Stimulated activated CD8-positive, alpha-beta memory T cell treated with anti-CD3 and anti-CD28 coated beads, Interleukin-15, amount 100 ng/mL, for 48 hours (primary cell): ENCODE data around the gene TRAF2.

Experiments
- DNase-seq, 2 donors: peaks; one replicate each; pipeline ENCODE4 v3.0.0-alpha.2; 2020; ENCODE audit warnings: low read depth in 2 of 2

TRAF2 gene

DNA sequence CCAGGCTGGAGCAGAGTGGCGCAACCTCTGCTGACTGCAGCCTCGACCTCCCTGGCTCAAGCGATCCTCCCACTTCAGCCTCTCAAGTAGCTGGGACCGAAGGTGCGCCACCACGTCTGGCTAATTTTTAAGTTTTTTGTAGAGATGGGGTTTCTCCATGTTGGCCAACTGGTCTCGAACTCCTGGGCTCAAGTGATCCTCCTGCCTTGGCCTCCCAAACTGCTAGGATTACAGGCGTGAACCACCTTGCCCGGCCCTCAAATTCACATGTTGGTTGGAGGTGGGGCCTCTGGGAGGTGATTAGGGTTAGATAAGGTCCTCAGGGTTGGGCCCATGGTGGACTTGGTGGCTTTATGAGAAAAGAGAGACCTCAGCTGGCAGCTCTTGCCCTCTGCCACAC, 75.8 kb downstream of the TRAF2 start:
- DNase-seq, result no peak

DNA sequence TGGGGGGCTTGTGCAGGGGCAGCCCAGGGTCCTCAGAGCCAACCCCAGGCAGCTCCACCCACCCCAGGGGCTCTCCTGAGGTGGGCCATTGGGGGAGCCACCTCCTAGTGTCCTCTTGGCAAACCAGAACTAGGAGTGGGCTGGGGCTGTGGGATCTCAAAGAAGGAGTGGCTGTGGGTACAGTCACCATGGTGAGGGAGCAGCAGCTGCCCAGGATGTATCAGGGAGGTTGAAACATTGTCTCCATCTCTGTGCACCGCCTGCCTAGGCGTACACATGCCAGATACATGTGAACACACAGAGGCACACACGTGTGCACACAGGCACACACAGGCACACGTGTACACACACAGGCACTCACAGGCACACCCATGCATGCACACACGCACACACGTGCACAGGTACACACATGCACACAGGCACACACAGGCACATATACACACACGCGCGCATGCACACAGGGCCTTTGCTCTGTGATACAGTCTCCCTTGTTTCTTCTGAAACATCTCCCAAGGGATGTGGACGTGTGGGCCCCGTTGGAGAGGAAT, 76.5 kb downstream of the TRAF2 start:
- DNase-seq, result no peak

DNA sequence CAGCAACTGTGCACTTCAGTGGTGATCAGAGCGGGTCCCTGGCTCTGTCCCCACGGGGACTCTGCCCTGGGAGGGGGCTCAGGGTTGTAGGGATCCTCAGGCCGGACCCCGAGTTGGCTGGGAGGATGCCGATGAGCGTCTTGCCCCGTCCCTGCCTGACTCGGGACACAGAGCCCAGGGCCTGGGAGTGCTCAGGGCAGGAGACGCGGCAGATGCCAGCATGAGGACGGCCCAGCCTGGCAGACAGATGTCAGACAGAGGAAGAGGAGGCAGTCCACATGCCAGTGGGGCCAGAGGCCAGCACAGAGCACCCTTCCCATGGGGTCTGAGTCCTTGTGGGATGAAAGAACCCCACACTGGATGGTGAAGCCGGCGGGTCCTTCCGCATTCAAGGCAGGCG, 77.0 kb downstream of the TRAF2 start:
- no peak for DNase-seq

DNA sequence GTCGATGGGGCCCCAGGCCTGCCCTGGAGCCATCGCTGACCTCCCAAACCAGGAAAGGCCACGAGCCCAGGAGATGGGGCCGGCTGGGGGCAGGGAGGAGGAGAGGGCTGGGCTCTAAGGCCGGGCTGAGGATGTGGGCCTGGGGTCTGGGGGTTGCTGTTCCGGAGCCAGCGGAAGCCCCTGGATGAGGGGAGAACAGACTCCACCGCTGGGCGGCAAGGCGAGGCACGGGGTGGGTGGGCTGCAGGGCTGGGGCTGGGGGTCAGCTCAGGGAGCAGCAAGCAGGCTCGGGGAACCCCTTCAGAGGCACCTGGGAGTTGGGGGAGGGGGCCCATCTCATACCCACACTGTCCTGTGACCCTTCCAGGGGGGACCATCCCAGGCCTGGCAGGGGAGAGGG, 77.4 kb downstream of the TRAF2 start:
- no peak for DNase-seq

DNA sequence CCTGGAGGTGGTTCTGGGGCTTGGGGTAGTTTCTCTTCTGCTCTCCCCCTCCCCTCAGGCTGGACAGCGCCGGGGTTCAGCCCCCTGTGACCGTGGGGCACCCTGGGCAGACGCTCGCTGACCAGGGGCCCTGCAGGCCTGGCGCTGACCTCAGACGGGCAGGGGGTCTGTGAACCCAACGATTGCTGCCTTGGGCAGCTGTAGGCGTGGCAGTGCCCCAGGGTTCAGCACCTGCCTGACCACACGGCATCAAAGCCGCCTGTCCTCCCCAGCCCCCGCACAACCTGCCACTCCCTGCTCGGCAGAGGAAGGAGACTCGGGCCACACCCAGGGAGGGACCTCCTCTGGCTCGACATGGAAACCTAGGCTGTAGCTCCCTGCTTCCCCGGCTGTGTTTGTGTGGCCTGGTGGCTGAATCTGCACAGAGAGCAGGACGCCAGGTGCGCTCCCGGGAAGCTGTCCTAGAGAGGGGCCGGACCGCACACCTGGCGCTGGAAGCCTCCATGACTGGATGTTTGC, 77.9 kb downstream of the TRAF2 start:
- no peak for DNase-seq

DNA sequence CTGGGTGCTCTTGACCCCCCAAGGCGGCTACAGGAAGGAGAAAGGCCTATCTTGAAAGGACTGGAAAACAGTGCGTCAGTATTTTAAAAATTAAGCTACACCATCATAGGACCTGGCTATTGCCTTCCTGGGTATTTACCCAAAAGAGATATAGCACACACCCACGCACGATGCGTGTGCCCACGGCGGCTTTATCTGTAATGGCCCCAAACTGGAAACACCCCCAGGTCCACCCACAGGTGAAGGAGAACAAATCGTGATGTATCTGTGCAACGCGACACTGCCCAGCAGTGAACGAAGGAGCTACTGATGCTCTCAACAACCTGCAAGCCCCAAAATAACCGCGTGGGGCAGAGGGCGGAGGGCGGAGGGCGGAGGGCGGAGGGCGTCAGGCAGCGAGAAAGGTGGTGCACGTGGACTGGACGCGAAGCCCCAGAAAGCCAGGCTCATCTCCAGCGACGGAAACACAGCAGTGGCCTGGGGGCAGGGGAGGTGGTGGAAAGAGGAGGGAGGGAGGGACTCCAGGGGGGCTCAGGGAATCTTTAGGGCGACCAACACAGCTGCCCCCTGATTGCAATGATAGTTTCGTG, 78.6 kb downstream of the TRAF2 start:
- DNase-seq, result no peak

DNA sequence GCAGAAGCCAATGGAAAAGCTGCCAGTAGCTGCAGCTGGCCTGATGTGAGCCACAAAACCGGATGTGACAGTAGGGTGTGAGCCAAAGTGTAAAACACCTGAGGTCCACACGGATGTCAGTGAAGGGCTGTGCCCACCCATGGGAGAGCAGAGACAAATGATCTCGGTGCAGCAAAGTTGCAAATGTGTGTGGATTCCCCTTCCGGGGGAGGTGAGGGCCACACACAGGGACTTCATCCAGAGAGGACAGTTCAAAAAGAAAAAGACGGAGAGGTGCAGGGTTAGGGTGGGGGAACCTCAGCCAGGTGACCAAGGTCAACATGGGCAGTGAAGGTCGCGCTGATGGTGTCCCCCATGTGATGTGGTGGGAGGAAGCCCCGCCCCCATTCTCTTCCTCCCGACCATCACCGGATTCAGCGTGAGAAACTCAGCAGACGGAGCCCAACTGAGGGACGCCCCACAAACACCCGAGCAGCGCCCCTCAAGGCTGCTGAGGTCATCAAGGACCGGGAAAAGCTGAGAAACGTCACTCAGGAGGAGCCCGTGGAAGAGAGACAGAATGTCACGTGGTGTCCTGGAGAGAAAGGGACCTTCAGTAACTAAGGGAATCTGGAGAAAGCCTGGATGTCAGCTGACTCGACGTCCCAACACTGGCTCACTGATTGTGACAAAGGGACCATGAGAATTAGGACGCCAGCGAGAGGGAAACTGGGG, 79.6 kb downstream of the TRAF2 start:
- DNase-seq, result no peak

DNA sequence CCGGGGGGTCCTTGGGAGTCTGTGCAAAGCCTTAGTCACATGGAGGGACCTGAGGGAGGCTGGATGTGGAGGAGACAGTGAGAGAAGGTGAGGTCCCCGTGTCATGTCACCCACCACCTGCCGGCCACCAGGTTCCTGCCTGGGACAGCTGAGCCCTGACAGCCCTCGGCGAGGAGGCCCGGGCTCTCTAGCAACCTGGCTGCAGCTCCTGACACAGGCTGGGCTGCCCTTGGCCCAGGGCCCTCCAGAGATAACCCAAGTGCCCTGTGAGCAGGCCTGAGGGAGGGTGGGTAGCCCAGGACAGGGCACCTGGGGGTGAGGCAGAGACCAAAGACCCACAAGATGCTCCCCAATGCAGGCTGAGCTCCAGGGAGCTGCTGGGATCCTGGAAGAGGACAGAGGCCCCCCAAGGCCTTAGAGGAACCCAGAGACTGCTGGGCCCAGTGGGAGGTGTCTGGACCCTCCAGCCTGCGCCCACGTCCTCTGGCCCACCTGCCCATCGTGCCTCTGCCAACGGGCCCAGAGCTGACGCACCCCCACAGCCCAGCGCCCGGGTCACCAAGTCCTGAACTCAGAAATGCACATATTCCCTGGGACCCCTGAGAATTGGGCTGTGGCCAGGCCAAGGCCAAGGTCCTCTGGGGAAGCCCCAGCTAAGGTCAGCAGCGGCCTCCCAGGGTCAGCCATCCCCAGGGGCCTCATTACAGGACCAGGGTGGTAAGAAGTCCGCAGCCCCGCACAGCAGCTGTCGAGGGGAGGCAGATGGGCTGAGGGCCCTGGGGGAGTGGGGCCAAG, 82.2 kb downstream of the TRAF2 start:
- DNase-seq, result no peak

DNA sequence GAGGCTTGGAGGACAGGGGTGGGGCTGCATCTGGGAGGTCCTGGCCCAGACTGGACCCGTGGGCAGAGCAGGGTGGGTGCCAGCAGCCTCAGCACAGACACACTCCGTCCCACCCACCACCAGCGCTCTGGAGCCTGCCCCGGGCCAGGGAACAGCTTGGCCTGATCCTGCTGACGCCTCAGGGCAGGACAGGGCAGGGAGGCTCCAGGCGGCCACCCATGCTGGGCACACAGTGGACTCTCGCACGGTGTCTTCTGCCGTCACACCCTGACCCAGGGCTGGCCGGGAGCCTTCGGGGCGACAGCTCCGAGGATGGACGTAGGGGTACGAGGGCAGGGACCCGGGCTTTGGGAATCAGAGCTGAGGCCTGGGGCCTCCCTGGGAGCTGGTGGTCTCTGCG, 82.8 kb downstream of the TRAF2 start:
- no peak for DNase-seq

DNA sequence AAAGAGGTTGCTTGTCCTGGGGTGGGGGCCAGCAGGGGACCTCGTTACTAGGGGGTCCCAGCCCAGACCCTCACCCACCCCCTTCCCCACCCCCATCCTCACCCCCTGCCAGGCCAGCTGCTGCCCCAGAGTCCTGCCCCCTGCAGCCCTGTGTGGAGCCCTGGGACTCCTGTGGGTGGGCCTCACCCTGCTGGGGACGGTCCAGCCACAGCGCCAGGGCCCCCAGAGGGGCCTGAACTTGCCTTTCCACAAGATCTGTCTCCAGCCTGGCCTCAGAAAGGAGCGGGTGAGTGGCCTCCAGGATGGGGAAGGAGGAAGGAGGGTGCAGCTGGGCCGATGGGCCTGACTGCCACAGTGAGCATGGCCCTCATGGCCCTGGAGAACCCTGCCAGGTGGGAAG, 83.5 kb downstream of the TRAF2 start:
- no peak for DNase-seq

DNA sequence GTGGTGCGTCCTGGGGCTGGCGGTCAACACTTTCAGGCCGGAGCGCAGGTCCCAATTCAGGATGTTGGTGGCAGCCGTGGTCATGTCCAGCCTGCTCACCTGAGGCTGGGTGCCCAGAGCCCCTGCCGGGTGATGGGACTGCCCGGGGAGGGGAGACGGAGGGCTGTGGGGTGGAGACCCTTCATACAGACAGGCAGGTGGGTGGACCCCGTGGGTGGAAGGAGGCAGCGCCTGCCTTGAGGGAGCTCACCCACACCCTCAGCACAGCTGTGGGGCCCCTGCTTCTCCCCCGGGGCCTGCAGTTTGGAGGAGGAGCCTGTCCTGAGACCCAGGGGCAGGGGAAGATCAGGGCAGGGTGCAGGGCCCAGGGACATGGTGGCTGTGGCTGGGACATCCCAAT, 84.0 kb downstream of the TRAF2 start:
- no peak for DNase-seq

DNA sequence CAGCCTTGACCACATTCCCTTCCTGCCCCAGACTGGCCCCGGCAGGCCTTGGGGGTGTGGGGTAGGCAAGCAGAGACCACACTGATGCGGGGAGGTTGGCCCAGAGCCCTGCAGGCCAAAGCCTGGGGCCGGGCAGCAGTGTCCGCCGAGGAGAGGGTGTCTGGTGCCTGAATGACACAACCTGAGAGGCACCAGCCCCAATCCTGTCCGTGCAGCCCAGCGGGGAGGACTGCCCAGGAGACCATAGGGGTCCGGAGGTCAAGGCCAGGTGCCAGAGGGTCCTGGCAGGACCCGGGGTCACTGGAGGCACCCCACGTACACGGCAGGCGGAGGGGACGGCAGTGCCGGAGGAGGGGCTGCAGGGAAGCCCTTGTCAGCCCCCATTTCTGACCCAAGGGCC, 85.4 kb downstream of the TRAF2 start:
- no peak for DNase-seq

DNA sequence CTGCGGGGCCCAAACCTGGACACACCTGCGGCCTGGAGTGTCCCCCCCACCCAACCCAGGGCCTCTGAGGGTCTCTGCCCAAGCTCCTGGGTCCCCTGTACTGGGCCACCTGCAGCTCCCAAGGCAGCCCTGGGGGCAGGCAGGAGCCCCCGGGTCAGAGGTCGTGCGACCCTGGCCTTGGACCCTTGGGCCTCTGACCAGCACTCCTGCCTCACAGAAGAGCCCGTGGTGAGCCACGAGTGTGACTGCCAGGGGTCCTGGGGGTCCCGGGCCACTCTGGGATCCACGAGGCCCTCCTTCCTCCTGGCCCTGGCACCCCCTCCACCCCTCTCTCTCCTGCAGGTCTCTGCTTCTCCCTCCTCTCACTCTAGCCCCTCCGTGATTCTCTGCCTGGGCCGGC, 86.0 kb downstream of the TRAF2 start:
- no peak for DNase-seq

DNA sequence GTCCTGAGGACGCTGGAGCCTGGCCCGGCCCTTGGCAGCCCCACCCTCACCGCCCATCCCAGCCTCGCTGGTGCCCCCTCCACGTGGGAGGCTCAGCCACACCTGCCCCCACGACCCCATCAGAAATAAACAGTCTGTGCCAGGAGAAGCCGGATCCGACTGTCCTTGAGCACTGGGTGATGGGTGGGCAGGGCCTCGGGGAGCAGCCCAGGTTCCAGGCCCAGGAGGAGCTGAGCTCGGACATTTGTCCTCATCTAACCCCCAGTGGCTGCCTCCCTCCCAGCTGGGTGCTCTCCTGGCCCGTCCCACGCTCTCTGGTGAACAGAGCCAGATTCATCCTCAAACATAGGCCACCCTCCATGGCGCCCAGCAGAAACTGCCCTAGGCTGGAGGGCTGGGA, 86.4 kb downstream of the TRAF2 start:
- DNase-seq, result no peak

DNA sequence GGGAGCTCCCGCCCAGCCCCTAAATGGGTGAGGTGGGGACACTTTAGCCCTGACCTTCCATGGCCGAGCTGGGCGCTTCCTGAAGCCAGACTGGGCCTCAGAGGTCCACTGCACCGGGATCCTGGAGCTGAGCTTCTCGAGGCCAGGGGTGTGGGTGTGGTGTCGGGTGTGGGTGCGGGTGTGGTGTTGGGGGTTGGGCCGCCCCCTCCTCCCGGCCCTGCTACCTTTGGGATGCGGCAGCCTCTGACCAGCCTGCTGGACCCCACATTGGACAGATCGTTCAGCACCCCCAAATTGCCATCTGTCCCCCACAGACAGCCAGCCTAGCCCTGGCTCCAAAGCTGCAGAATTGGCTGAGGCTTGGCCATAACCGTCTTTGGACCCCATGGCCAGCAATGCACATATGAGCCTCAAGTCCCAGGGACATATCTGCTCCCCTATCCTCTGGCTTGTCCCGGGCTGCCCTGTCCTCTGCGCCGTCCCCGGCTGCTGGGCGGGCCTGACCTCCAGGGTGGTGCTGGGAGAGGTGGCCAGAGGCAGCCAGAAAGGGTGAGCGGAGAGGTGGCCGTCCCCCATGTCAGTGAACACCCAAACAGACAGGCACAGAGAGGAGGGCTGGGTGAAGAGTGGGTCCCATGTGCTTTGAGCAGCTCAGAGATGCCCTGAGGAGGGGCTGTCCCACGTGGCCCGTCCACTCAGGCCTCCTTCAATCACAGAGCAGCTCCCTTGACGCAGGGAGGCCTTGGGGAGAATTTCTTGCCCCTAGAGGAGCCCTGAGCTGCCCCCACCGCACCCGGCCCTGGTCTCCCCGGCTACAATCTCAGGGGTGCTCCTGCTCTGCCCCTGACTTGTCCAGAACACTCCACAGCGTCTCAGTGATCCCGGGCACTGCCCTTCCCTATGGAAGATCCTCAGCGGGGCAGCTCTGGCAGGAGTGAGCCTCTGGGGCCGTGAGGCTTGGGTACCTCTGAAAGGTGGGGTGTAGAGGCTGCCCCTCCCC, 87.6 kb downstream of the TRAF2 start:
- no peak for DNase-seq

DNA sequence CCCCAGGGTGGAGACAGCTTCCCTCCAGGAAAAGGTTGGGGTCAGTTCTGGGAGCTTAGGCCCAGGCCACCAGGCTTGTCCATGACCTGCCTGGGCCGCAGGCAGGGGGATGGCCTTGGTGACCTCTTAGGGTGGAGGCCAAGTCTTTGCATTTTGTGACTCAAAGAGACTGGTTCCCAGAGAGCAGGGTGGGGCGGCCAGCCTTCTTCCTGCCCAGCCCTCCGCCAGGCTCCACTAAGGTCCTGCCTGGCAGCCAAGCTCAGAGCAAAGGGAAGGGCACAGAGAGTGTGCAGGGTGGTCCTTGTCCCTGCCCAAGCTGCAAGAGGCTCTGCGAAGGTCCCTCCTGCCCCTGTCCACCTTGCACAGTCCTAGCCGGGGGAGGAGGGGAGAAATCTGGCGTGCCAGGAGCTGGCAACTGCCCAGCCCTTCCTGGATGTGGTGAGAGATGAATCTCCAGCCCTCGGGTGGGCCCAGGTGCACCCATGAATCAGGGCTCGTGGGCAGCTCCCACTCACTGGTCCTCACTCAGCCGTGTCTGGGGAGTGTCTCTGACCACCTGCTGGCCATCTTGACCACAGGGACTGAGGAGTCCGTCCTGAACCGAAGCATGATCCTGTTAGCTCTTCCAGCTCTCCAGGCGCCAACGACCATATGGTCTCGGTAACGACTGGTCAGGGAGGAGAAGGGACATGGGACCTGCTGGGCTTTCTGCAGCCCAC, 88.7 kb downstream of the TRAF2 start:
- DNase-seq, result no peak

DNA sequence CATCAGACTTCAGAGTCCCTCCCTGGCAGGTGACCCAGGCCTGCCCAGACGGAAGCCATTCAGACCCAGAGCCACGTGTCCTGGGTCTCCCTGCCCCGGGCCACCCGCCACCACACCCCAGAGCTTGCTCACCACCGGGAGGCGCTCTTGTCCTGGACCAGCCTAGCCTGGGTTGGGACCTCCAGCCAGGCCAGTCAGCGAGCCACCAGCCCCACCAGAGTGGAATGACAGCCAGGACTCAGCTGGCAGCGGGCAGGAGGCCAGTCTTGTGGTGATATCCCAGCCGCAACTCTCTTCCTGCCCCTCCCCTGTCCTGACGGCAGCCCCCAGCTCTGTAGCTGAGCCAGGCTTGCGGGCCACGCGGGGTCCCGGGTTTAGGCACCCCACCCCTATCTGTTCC, 89.3 kb downstream of the TRAF2 start:
- peak in 1 of 2 donors; percentile 19 for DNase-seq
